Keratinocyte (primary cell): ENCODE measurements around the gene TNIK. TPM values are rescaled to one million over a fixed set of nuclear protein-coding genes. Genes with fewer than 3 reads are reported as not detected.

Experiments
- DNase-seq: peaks from one replicate; pipeline ENCODE4 v3.0.0-alpha.2; 2011; ENCODE audit warnings: low read depth, missing footprints, low spot score
- FAIRE-seq: peaks from 2 replicates; lab custom pipeline; 2011; peaks lifted over from hg19 to GRCh38; lab: Jason Lieb, UNC
- H2AFZ ChIP-seq: 2 replicates; pipeline ENCODE4 v1.6.0; 2012; ENCODE audit warnings: low read length, control low read depth, inconsistent platforms; ENCODE audit not compliant: control insufficient read depth
- H3K27ac ChIP-seq: 2 replicates; pipeline ENCODE4 v1.5.1; 2011; ENCODE audit warnings: low read length; ENCODE audit not compliant: control insufficient read depth, insufficient read depth
- H3K27me3 ChIP-seq: 3 replicates; pipeline ENCODE4 v1.6.0; 2011; ENCODE audit warnings: low read length; ENCODE audit not compliant: control insufficient read depth, insufficient read depth; ENCODE audit errors: extremely low read depth
- H3K36me3 ChIP-seq, 2 experiments: 2 replicates in 1 of 2; 3 replicates in 1 of 2; pipeline ENCODE4 v1.5.1; 2011; ENCODE audit warnings: low read length in 2 of 2, mild to moderate bottlenecking in 1 of 2; ENCODE audit not compliant: control insufficient read depth in 2 of 2, insufficient read depth in 2 of 2; ENCODE audit errors: extremely low read depth in 1 of 2
- H3K4me1 ChIP-seq: 3 replicates; pipeline ENCODE4 v1.5.1; 2011; ENCODE audit warnings: low read length; ENCODE audit not compliant: control insufficient read depth, insufficient read depth; ENCODE audit errors: extremely low read depth
- H3K4me2 ChIP-seq: 3 replicates; pipeline ENCODE4 v1.6.0; 2011; ENCODE audit warnings: low read depth, low read length; ENCODE audit not compliant: control insufficient read depth, insufficient read depth; ENCODE audit errors: extremely low read depth
- H3K4me3 ChIP-seq, 3 experiments: fragments of 200-600 bp in 1 of 3; sonication (generic) in 1 of 3; 2 replicates in 2 of 3; 3 replicates in 1 of 3; pipeline ENCODE4 v1.5.1; 2011 to 2016; ENCODE audit warnings: low read length in 3 of 3, mild to moderate bottlenecking in 3 of 3, control low read depth in 2 of 3, inconsistent platforms in 1 of 3, low read depth in 1 of 3, mixed read lengths in 1 of 3, mixed run types in 1 of 3, moderate library complexity in 1 of 3; ENCODE audit not compliant: control insufficient read depth in 2 of 3, insufficient read depth in 2 of 3; ENCODE audit errors: extremely low read depth in 1 of 3
- H3K79me2 ChIP-seq: 2 replicates; pipeline ENCODE4 v1.6.0; 2012; ENCODE audit warnings: low read length; ENCODE audit not compliant: control insufficient read depth, insufficient read depth
- H3K9ac ChIP-seq: 3 replicates; pipeline ENCODE4 v1.6.0; 2011; ENCODE audit warnings: low read length; ENCODE audit not compliant: control insufficient read depth, insufficient read depth; ENCODE audit errors: extremely low read depth
- H3K9me1 ChIP-seq: 3 replicates; pipeline ENCODE4 v1.6.0; 2011; ENCODE audit warnings: low read length; ENCODE audit not compliant: control insufficient read depth, insufficient read depth; ENCODE audit errors: extremely low read depth
- H3K9me3 ChIP-seq: 2 replicates; pipeline ENCODE4 v1.5.1; 2012; ENCODE audit warnings: low read depth, low read length; ENCODE audit not compliant: control insufficient read depth
- H4K20me1 ChIP-seq: 3 replicates; pipeline ENCODE4 v1.6.0; 2011; ENCODE audit warnings: low read length; ENCODE audit not compliant: control insufficient read depth, insufficient read depth; ENCODE audit errors: extremely low read depth
- CTCF ChIP-seq, 3 experiments: IDR thresholded peaks in 1 of 3; conservative IDR thresholded peaks in 1 of 3; optimal IDR thresholded peaks in 1 of 3; 2 replicates in 2 of 3; 3 replicates in 1 of 3; pipeline versions ENCODE3 to v1.5.1; 2011; ENCODE audit warnings: low read length in 3 of 3, mild to moderate bottlenecking in 3 of 3, moderate library complexity in 2 of 3, control low read depth in 1 of 3, inconsistent platforms in 1 of 3; ENCODE audit not compliant: insufficient read depth in 2 of 3; ENCODE audit errors: extremely low read depth in 1 of 3
- EZH2 ChIP-seq: IDR thresholded peaks from one replicate; pipeline ENCODE4 v1.6.1; 2012; ENCODE audit warnings: inconsistent platforms, mild to moderate bottlenecking, low read length, moderate library complexity
- dilution Hi-C: fragments of 300-500 bp; cut with MboI; formaldehyde crosslinking; loops from one replicate; pipeline ENCODE4 v1.7.0; 2020; ENCODE audit warnings: low sequenced_read_pairs; ENCODE audit not compliant: extremely low pct_ligation_motif_present
- polyA plus RNA-seq, 5 experiments: library from polyadenylated mRNA; depleted of rRNA in 3 of 5; stranded (reverse) in 3 of 5; stranded (forward) in 1 of 5; unstranded in 1 of 5; fragments of >200 nt; gene quantifications; 1 replicate in 1 of 5; 2 replicates in 3 of 5; 3 replicates in 1 of 5; pipeline versions ENCODE4 v1.2.1 to v1.2.3, GENCODE V29; 2011 to 2012; ENCODE audit warnings: missing spikeins in 2 of 5, low read depth in 1 of 5, low replicate concordance in 1 of 5

The TNIK gene
- polyA plus RNA-seq, 1 donor (not counting 4 experiments of a cell fraction or from before 2014, with no cell fraction given): 4.4 TPM

GRCh38 chr3:171328419-171329082 is 131.7 kb downstream of the TNIK start:
- H3K4me2 ChIP-seq: no peak overlapping the region
- no peak overlapping the region for H3K4me3 ChIP-seq
- H3K36me3 ChIP-seq: no peaks in the 10 kb centered on the region
- H3K79me2 ChIP-seq: no peaks in the 10 kb centered on the region
- H3K27me3 ChIP-seq: no peaks in the 10 kb centered on the region
- H3K4me1 ChIP-seq: peaks cover 4% of the 10 kb centered on the region
- H3K9ac ChIP-seq: no peak overlapping the region
- H3K27ac ChIP-seq: no peak overlapping the region
- dilution Hi-C loops: no loop called here
- H3K9me1 ChIP-seq: no peaks in the 10 kb centered on the region
- TF ChIP-seq CTCF (optimal IDR thresholded peaks at IDR 0.05 in 1 of 3, IDR thresholded peaks at IDR 0.05 in 1 of 3, conservative IDR thresholded peaks at IDR 0.05 in 1 of 3; ENCODE audit: extremely low read depth in 1 of 3, insufficient read depth in 2 of 3, low read length in 3 of 3): peak; percentile 11 to 59 (median 17)
- no peak for TF ChIP-seq EZH2
- FAIRE-seq (no peak), DNase-seq (no peak)
- H2AFZ ChIP-seq: no peak overlapping the region
- H3K9me3 ChIP-seq: no peaks in the 10 kb centered on the region
- H4K20me1 ChIP-seq: no peaks in the 10 kb centered on the region

- no peak overlapping the region for H2AFZ ChIP-seq
- H3K27ac ChIP-seq: no peak overlapping the region
- no peak for DNase-seq
- H3K9me3 ChIP-seq: no peaks in the 10 kb centered on the region
- no peak for FAIRE-seq
- TF ChIP-seq EZH2: no peak
- no peak for TF ChIP-seq CTCF (optimal IDR thresholded peaks at IDR 0.05 in 1 of 3, IDR thresholded peaks at IDR 0.05 in 1 of 3, conservative IDR thresholded peaks at IDR 0.05 in 1 of 3; ENCODE audit: extremely low read depth in 1 of 3, insufficient read depth in 2 of 3, low read length in 3 of 3)
- no peaks in the 10 kb centered on the region for H3K79me2 ChIP-seq
- no peaks in the 10 kb centered on the region for H4K20me1 ChIP-seq
- H3K27me3 ChIP-seq: no peaks in the 10 kb centered on the region
- no peak overlapping the region for H3K4me3 ChIP-seq
- H3K4me2 ChIP-seq: no peak overlapping the region
- peaks cover 4% of the 10 kb centered on the region for H3K4me1 ChIP-seq
- dilution Hi-C loops: no loop called here
- H3K9me1 ChIP-seq: no peaks in the 10 kb centered on the region
- H3K36me3 ChIP-seq: no peaks in the 10 kb centered on the region
- H3K9ac ChIP-seq: no peak overlapping the region
Observed at GRCh38 chr3:171327441-171328174, 132.6 kb downstream of the TNIK start.
